Measurements from ENCODE around the gene KDM3A.

The KDM3A gene

DNA sequence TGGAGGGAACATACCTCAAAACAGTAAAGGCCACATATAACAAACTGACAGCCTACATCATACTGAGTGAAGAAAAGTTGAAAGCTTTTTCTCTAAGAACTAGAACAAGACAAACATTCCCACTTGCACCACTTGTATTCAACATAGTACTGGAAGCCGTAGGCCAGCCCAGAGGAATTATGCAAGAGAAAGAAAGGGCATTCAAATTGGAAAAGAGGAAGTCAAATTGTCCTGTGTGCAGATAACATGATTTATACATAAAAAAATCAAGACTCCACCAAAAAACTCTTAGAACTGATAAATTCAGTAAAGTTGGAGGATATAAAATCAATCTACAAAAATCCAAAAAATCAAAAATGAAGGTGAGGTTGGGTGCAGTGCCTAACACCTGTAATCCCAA lies 8.0 kb upstream of the KDM3A start:
- TF ChIP-seq, protein P1, sequence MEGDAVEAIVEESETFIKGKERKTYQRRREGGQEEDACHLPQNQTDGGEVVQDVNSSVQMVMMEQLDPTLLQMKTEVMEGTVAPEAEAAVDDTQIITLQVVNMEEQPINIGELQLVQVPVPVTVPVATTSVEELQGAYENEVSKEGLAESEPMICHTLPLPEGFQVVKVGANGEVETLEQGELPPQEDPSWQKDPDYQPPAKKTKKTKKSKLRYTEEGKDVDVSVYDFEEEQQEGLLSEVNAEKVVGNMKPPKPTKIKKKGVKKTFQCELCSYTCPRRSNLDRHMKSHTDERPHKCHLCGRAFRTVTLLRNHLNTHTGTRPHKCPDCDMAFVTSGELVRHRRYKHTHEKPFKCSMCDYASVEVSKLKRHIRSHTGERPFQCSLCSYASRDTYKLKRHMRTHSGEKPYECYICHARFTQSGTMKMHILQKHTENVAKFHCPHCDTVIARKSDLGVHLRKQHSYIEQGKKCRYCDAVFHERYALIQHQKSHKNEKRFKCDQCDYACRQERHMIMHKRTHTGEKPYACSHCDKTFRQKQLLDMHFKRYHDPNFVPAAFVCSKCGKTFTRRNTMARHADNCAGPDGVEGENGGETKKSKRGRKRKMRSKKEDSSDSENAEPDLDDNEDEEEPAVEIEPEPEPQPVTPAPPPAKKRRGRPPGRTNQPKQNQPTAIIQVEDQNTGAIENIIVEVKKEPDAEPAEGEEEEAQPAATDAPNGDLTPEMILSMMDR (IDR thresholded peaks at IDR 0.05; ENCODE audit: low read depth, low read length, missing control alignments), result no peak
- H3K4me3 ChIP-seq (ENCODE audit: low read depth, low read length), result no peak overlapping the region
- no peak for DNase-seq (ENCODE audit: low read depth)
- in situ Hi-C loops (cut with HindIII; ENCODE audit: low sequenced_read_pairs), result no loop called here

DNA sequence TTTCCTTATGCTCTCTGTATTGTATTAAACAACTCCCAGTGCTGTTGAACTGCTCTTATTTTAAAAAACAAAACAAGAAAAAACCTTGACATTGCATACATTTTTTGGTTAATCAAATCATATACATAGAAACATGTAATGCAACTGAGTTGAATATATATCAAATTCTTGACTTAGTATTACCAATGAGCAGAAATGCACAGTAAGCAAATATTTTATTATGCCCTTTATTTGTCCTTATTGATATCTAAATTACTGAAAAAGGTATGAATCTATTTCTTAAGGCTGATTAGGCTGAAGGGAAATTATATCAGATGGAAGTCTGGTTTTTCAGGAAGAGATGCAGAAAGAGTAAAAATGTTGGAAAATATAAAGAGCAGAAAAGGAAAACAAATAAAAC lies 6.9 kb upstream of the KDM3A start:
- H3K4me3 ChIP-seq (ENCODE audit: low read depth, low read length), result no peak overlapping the region
- TF ChIP-seq, protein P1 (IDR thresholded peaks at IDR 0.05; ENCODE audit: low read depth, low read length, missing control alignments), result no peak
- DNase-seq (ENCODE audit: low read depth), result no peak
- in situ Hi-C loops (cut with HindIII; ENCODE audit: low sequenced_read_pairs), result no loop called here

DNA sequence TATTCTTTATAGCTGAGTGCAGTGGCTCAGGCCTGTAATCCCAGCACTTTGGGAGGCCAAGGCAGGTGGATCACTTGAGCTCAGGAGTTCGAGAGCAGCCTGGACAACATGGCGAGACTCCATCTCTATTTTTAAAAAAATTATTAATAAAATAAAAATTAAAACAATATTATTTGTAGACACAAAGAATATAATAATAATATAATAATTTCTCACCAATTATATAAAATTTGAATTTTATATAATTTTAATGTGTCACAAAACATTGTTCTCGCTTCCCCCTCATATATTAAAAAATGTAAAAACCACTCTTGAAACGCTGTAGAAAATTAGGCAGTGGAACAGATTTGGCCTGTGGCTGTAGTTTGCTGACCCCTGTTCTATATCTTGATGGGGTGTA lies 5.6 kb upstream of the KDM3A start:
- in situ Hi-C loops (cut with HindIII; ENCODE audit: low sequenced_read_pairs), result no loop called here
- TF ChIP-seq, protein P1 (IDR thresholded peaks at IDR 0.05; ENCODE audit: low read depth, low read length, missing control alignments), result no peak
- no peak for DNase-seq (ENCODE audit: low read depth)
- H3K4me3 ChIP-seq (ENCODE audit: low read depth, low read length), result no peak overlapping the region

DNA sequence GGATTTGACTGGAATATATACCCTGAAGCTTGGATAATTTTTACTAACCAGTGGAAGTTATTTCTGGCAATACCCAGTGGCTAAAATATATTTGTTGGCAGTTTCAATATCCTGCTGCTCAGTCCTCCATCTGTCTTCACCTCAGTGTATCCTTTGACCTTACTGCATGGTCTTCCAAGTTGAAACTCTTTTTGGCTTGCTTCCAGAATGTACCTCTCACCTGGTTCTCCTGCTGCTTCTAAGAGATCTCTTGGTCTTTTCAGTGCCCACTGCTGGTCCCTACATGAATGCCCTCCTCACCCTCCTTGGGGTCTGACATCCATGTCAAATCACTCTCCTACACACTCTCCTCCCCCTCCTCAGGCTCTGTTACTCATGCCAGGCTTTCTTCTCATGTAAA lies 4.8 kb upstream of the KDM3A start:
- in situ Hi-C loops (cut with HindIII; ENCODE audit: low sequenced_read_pairs), result no loop called here
- TF ChIP-seq, protein P1 (IDR thresholded peaks at IDR 0.05; ENCODE audit: low read depth, low read length, missing control alignments), result no peak
- no peak overlapping the region for H3K4me3 ChIP-seq (ENCODE audit: low read depth, low read length)
- no peak for DNase-seq (ENCODE audit: low read depth)

DNA sequence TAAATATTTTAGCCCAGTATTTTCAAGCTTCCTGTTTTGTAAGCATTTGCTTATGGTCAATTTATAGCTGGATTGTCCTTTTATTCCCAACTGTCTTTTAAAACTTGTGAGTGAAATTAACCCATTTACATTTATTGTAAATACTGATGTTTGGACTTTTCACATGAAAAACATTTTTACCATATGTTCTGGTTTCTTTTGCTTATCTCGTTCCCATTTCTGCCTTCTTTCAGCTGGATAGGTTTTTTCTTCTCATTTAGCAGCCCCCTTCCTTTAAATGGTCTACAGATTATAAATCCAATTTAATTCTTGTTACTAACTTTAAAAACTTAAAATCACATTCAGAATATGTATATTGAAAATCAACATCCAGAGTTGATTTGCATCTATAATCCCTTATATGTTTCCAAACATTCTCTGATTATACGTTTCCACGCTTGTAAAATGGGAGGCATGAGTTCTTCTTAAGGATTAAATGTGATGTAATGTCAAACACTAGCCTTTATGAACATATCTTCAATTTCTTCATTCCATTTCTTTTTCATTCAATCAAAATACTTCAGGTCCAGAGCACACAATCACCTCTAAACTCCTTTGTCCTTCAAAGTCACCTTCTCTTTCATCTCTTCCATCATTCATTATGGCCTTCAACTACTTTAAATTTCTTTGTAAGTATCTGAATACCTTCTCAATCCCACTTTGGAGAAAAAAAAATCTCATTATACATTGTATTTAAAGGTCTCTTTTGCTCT lies 1.1 kb upstream of the KDM3A start:
- no peak overlapping the region for H3K4me3 ChIP-seq (ENCODE audit: low read depth, low read length)
- in situ Hi-C loops (cut with HindIII; ENCODE audit: low sequenced_read_pairs), result no loop called here
- no peak for DNase-seq (ENCODE audit: low read depth)
- TF ChIP-seq, protein P1 (IDR thresholded peaks at IDR 0.05; ENCODE audit: low read depth, low read length, missing control alignments), result no peak

DNA sequence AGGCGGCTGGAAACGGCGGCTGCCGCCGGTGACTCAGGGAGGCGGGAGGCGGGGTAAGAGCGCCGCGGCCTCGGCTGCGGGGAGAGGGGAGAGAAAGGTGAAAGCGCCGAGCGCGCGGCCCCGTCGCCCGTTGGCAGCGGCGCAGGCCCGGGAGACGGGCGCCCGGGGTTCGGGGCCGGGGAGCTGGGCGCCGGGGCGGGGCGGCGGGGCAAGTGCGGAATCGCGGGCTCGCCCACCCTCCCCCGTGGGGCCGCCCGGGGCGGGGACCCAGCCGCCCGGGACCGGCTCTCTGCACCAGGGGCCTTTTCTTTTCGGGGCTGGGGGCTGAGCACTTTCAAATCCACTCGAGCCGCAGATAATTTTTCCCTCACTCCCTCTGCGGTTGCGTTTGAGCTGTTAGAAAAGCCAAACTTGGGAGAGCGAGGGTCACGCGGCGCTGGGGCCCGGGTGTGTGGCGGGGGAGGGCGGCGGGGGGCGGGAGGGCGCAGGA lies 266 bp downstream of the KDM3A start:
- DNase-seq (ENCODE audit: low read depth), result no peak
- peak overlapping the region; percentile 80 for H3K4me3 ChIP-seq (ENCODE audit: low read depth, low read length)
- in situ Hi-C loops (cut with HindIII; ENCODE audit: low sequenced_read_pairs), result no loop called here
- TF ChIP-seq, protein P1 (IDR thresholded peaks at IDR 0.05; ENCODE audit: low read depth, low read length, missing control alignments), result no peak

All from astrocyte of the cerebellum (primary cell).